Suppressor macrophage (primary cell): ENCODE measurements around the gene DSCAML1.
"Not testable (repeated sequence)": the region's sequence is repeated elsewhere in the genome, so short reads cannot be mapped to it uniquely, and the experiment has no call there.

Experiments used
- DNase-seq, 4 experiments: peaks; one replicate each; pipeline ENCODE4 v3.0.0-alpha.2; 2020 to 2022

DSCAML1 gene

GRCh38 chr11:117464778-117465177 is 332.2 kb downstream of the DSCAML1 start:
- no peak for DNase-seq

- DNase-seq, result no peak
Observed at GRCh38 chr11:117462864-117463247, 334.2 kb downstream of the DSCAML1 start.

GRCh38 chr11:117462183-117462863 is 334.7 kb downstream of the DSCAML1 start:
- no peak for DNase-seq

GRCh38 chr11:117461396-117462182 is 335.4 kb downstream of the DSCAML1 start:
- DNase-seq, result no peak

GRCh38 chr11:117459979-117460300 is 337.1 kb downstream of the DSCAML1 start:
- DNase-seq, result peak; percentile 86 to 91 (median 89)

GRCh38 chr11:117459123-117459978 is 337.7 kb downstream of the DSCAML1 start:
- no peak for DNase-seq

GRCh38 chr11:117458275-117459122 is 338.5 kb downstream of the DSCAML1 start:
- no peak for DNase-seq

- DNase-seq, result no peak
Observed at GRCh38 chr11:117457835-117458234, 339.2 kb downstream of the DSCAML1 start.

GRCh38 chr11:117457031-117457785 is 339.8 kb downstream of the DSCAML1 start:
- DNase-seq, result no peak

- DNase-seq, result not testable (repeated sequence)
Observed at GRCh38 chr11:117456721-117457029, 340.3 kb downstream of the DSCAML1 start.

- no peak for DNase-seq
Observed at GRCh38 chr11:117456027-117456720, 340.8 kb downstream of the DSCAML1 start.

GRCh38 chr11:117454564-117454917 is 342.5 kb downstream of the DSCAML1 start:
- no peak for DNase-seq

- no peak for DNase-seq
Observed at GRCh38 chr11:117453886-117454563, 343.0 kb downstream of the DSCAML1 start.

GRCh38 chr11:117449111-117449693 is 347.8 kb downstream of the DSCAML1 start:
- no peak for DNase-seq

GRCh38 chr11:117444711-117445658 is 352.0 kb downstream of the DSCAML1 start:
- no peak for DNase-seq

GRCh38 chr11:117444256-117444655 is 352.8 kb downstream of the DSCAML1 start:
- DNase-seq, result no peak

GRCh38 chr11:117443266-117444186 is 353.5 kb downstream of the DSCAML1 start:
- peak; percentile 52 to 83 (median 68) for DNase-seq

- no peak for DNase-seq
Observed at GRCh38 chr11:117442869-117443239, 354.2 kb downstream of the DSCAML1 start.
